Adipocyte (in vitro differentiated cells): ENCODE measurements around the gene RUFY3.
"Not testable (repeated sequence)": the region's sequence is repeated elsewhere in the genome, so short reads cannot be mapped to it uniquely, and the experiment has no call there.

Source experiments
- DNase-seq: peaks from one replicate; pipeline ENCODE4 v3.0.0-alpha.2; 2015; ENCODE audit warnings: low read depth
- H3K27me3 ChIP-seq: replicated peaks from 2 replicates; pipeline ENCODE4 v1.7.0; 2013; ENCODE audit warnings: mild to moderate bottlenecking, low read length, moderate library complexity; ENCODE audit not compliant: control insufficient read depth, insufficient read depth
- H3K36me3 ChIP-seq: 2 replicates; pipeline ENCODE4 v1.7.0; 2013; ENCODE audit warnings: low read length, mild to moderate bottlenecking, moderate library complexity; ENCODE audit not compliant: control insufficient read depth, insufficient read depth, severe bottlenecking
- H3K4me1 ChIP-seq: 2 replicates; pipeline ENCODE4 v1.7.0; 2013; ENCODE audit warnings: mild to moderate bottlenecking, low read length, moderate library complexity; ENCODE audit not compliant: control insufficient read depth, insufficient read depth
- H3K4me3 ChIP-seq: 2 replicates; pipeline ENCODE4 v1.7.0; 2013; ENCODE audit warnings: mild to moderate bottlenecking, low read length, moderate library complexity
- H3K9ac ChIP-seq: 2 replicates; pipeline ENCODE4 v1.7.0; 2013; ENCODE audit warnings: mild to moderate bottlenecking, low read length, moderate library complexity
- H3K9me3 ChIP-seq: 2 replicates; pipeline ENCODE4 v1.7.0; 2013; ENCODE audit warnings: mild to moderate bottlenecking, low read length, moderate library complexity; ENCODE audit not compliant: control insufficient read depth

Gene RUFY3

GRCh38 chr4:70721747-70722146 lies at the start of gene RUFY3:
Gene RUFY3, plus strand, starts transcription at chr4:70721964. Its CDS starts 610 bp downstream, at chr4:70722574.
- DNase-seq, result peak; percentile 93
- H3K27me3 ChIP-seq, result no peaks in the 10 kb centered on the region
- peaks cover 19% of the 10 kb centered on the region for H3K4me1 ChIP-seq
- H3K9ac ChIP-seq, result peak within 1 kb of the TSS; percentile 90
- H3K36me3 ChIP-seq, result peaks cover 2% of the 10 kb centered on the region
- peak within 1 kb of the TSS; percentile 83 for H3K4me3 ChIP-seq
- H3K9me3 ChIP-seq, result no peaks in the 10 kb centered on the region

GRCh38 chr4:70674191-70674590 lies 47.6 kb upstream of the RUFY3 start:
- Histone ChIP-seq H3K4me1 (no peaks in the 10 kb centered on the region), H3K27me3 (no peaks in the 10 kb centered on the region), H3K4me3 (no peak overlapping the region), H3K9ac (no peak overlapping the region), H3K9me3 (no peaks in the 10 kb centered on the region), H3K36me3 (no peaks in the 10 kb centered on the region)
- no peak for DNase-seq

- Histone ChIP-seq H3K9me3 (no peaks in the 10 kb centered on the region), H3K27me3 (no peaks in the 10 kb centered on the region), H3K9ac (no peak overlapping the region), H3K4me3 (no peak overlapping the region), H3K36me3 (no peaks in the 10 kb centered on the region), H3K4me1 (no peaks in the 10 kb centered on the region)
- DNase-seq, result no peak
Observed at GRCh38 chr4:70674731-70675130, 47.0 kb upstream of the RUFY3 start.

GRCh38 chr4:70676554-70677090 lies 45.1 kb upstream of the RUFY3 start:
- Histone ChIP-seq H3K4me1 (no peaks in the 10 kb centered on the region), H3K4me3 (no peak overlapping the region), H3K36me3 (no peaks in the 10 kb centered on the region), H3K27me3 (no peaks in the 10 kb centered on the region), H3K9ac (no peak overlapping the region), H3K9me3 (no peaks in the 10 kb centered on the region)
- no peak for DNase-seq

GRCh38 chr4:70678383-70678999 lies 43.3 kb upstream of the RUFY3 start:
- Histone ChIP-seq H3K9me3 (no peaks in the 10 kb centered on the region), H3K27me3 (no peaks in the 10 kb centered on the region), H3K9ac (no peak overlapping the region), H3K36me3 (no peaks in the 10 kb centered on the region), H3K4me3 (no peak overlapping the region), H3K4me1 (no peaks in the 10 kb centered on the region)
- DNase-seq, result no peak

GRCh38 chr4:70680934-70681333 lies 40.8 kb upstream of the RUFY3 start:
- H3K9me3 ChIP-seq, result no peaks in the 10 kb centered on the region
- H3K36me3 ChIP-seq, result no peaks in the 10 kb centered on the region

GRCh38 chr4:70681704-70682103 lies 40.1 kb upstream of the RUFY3 start:
- Histone ChIP-seq H3K4me3 (no peak overlapping the region), H3K27me3 (no peaks in the 10 kb centered on the region), H3K9me3 (no peaks in the 10 kb centered on the region), H3K9ac (no peak overlapping the region), H3K36me3 (no peaks in the 10 kb centered on the region), H3K4me1 (no peaks in the 10 kb centered on the region)
- DNase-seq, result no peak

More at GRCh38 chr4:70680934-70681333, 40.8 kb upstream of the RUFY3 start:
- Histone ChIP-seq H3K9ac (no peak overlapping the region), H3K4me1 (no peaks in the 10 kb centered on the region), H3K27me3 (no peaks in the 10 kb centered on the region), H3K4me3 (no peak overlapping the region)
- no peak for DNase-seq

- H3K27me3 ChIP-seq, H3K9me3 ChIP-seq, H3K4me1 ChIP-seq, H3K9ac ChIP-seq, DNase-seq, H3K36me3 ChIP-seq, H3K4me3 ChIP-seq: not testable (repeated sequence)
Observed at GRCh38 chr4:70682142-70682541, 39.6 kb upstream of the RUFY3 start.

- Histone ChIP-seq H3K4me1 (peaks cover 30% of the 10 kb centered on the region), H3K9me3 (no peaks in the 10 kb centered on the region), H3K27me3 (no peaks in the 10 kb centered on the region), H3K36me3 (peaks cover 3% of the 10 kb centered on the region), H3K4me3 (peak overlapping the region; percentile 90), H3K9ac (peak overlapping the region; percentile 93)
- DNase-seq, result no peak
Observed at GRCh38 chr4:70687392-70687791, 34.4 kb upstream of the RUFY3 start.

- Histone ChIP-seq H3K36me3 (peaks cover 6% of the 10 kb centered on the region), H3K9me3 (no peaks in the 10 kb centered on the region), H3K4me3 (peak within 1 kb of the TSS; percentile 90), H3K9ac (peak within 1 kb of the TSS; percentile 93), H3K27me3 (no peaks in the 10 kb centered on the region), H3K4me1 (peaks cover 30% of the 10 kb centered on the region)
- peak; percentile 99 for DNase-seq
Observed at GRCh38 chr4:70687821-70688794, 33.7 kb upstream of the RUFY3 start, which contains the start of gene UTP3. Gene UTP3, plus strand, starts transcription at chr4:70688532. Its CDS starts 146 bp downstream, at chr4:70688678.

- Histone ChIP-seq H3K36me3 (peaks cover 7% of the 10 kb centered on the region), H3K9ac (peak overlapping the region; percentile 93), H3K27me3 (no peaks in the 10 kb centered on the region), H3K4me1 (peaks cover 30% of the 10 kb centered on the region), H3K4me3 (peak overlapping the region; percentile 90), H3K9me3 (no peaks in the 10 kb centered on the region)
- DNase-seq, result peak; percentile 54
Observed at GRCh38 chr4:70688795-70689231, 33.0 kb upstream of the RUFY3 start.
